HG02884 (cell line): ENCODE measurements around the gene CPN1.
"Not testable (repeated sequence)": the region's sequence is repeated elsewhere in the genome, so short reads cannot be mapped to it uniquely, and the experiment has no call there.

Experiments used
- ATAC-seq: cut with Tn5 transposase; IDR thresholded peaks from one replicate; pipeline ENCODE4 v1.9.1; 2021; ENCODE audit warnings: mild to moderate bottlenecking, moderate library complexity; ENCODE audit not compliant: unreplicated experiment

The CPN1 gene

DNA sequence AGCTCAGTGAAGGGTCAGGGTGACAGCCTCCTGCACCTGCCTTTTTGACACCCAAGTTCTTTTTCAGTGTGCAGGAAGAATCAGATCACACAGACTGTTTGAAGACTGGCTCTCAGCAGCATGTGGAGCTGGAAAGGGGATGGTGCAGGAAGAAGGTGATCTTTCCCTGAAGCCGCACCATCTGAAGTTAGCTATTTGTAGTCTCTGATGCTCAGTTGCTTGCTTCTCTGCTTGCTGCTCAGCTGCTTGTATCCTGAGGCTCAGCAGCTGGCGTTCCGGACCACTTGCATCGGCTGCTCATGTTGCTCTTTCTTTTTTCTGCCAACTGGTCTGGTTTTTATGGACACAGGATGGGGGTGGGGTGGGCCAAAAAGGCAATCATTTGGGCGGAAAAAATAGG lies 56.1 kb downstream of the CPN1 start:
- ATAC-seq: no peak

DNA sequence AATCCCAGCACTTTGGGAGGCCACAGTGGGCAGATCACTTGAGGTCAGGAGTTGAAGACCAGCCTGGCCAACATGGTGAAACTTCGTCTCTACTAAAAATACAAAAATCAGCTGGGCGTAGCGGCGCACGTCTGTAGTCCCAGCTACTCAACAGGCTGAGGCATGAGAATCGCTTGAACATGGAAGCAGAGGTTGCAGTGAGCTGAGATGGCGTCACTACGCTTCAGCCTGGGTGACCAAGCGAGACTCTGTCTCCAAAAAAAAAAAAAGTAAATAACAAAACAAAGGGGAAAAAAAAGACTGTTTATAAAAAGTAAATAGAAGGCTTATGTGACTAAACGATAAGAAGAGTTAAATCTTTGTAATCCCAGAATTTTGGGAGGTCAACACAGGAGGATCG lies 56.9 kb downstream of the CPN1 start:
- no peak for ATAC-seq

DNA sequence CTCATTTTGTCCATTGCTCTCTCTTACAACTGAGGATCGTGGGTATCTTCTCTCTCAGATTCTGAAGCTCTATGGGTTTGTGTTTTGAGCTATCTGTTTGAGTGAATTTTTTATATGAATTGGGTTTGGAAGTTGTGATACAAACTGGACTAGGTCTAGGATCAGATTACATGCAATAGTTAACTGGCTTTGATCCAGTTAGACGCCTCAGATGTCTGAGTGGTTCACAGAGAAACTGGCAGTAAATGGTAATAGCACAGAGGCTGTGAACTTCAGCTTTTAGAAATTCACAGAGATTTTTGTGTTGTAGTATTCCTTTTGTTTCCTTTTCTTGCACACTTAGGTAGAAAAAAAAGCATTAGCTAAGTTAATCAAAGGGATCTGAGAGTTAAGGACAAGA lies 59.3 kb downstream of the CPN1 start:
- no peak for ATAC-seq

DNA sequence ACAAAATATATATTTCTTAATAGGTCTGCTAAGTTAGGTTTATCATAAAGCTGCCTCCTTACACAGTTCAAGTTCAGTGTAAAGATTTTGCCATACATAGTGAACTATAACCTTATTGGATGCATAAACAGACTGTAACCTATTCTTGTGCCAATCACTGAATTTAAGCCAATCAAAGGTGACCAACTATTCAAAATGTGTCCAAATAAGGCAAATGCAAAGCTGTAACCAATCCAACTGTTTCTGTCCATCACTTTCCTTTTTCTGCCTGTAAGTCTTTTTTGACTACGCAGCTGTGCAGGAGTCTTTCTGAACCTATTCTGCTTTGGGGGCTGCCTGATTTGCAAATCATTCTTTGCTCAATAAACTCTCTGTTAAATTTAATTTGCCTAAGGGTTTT lies 60.3 kb downstream of the CPN1 start:
- ATAC-seq: no peak

DNA sequence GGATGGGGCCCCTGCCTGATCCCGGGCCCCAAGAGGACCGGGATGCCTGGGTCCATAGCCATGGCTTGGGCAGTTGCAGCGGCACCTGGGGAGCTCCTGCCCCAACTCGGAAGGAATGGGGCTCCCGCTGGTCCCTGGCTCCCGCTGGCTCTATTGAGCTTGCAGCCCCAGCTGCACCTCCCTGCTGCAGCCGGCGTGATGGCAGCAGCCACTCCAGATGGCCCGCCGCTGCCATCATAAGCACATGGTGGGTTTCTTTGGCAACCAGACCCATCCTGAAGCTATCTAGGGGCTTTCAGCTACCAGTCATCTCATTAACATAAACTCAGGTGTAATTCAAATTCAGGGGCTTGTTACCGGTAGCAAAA lies 60.8 kb downstream of the CPN1 start:
- ATAC-seq: no peak

DNA sequence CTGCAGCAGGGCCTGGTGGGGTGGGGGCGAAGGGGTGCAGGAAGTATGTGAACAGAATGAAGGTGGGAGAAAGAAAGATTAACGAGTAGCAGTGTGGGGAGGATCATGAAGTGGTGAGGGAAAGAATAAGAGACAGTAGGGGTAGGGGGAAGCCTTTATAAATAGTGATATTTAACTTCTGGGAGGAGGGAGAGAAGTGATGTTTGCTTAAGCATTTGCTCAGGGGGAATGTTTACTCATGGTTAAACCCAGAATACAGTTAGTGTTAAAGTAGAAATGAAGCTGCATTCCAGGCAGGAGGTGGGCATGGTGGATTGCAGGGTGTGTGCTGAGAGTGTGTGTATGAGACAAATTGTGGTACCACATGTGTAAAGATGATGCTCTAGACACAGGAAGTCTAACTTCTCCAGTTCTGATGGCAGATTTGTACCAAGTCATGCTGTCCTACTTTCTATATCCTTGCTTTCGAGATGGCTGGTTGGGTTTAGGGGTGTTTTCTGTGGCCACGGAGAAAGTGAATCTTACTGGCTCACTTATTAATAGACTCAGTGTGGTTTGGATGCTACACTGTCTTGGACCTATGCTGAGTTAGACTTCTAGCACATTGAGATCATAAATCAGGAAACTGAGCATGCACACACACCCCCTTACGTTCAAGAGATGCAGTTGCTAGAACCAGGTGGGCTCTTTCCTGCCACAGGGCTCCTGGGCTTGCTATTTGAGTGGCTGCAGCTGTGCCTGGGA lies 61.4 kb downstream of the CPN1 start:
- ATAC-seq: peak; percentile 83

DNA sequence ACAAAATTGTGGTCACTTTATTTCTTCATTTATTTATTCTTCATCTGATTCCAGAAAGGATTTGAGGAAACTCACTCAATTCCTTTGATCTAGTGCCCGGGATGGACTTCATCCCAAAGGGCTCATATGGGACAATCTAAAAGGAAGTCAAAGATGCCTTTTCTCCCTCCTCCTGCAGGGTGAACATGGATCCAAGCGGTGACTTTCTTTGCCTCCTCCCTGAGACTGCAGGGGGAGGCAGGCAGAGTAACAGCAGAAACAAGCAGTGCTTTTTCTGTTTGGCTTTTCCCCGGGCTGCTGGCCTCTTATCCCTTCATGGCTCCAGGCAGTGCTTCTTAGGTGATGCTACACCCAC lies 61.9 kb downstream of the CPN1 start:
- ATAC-seq: no peak

DNA sequence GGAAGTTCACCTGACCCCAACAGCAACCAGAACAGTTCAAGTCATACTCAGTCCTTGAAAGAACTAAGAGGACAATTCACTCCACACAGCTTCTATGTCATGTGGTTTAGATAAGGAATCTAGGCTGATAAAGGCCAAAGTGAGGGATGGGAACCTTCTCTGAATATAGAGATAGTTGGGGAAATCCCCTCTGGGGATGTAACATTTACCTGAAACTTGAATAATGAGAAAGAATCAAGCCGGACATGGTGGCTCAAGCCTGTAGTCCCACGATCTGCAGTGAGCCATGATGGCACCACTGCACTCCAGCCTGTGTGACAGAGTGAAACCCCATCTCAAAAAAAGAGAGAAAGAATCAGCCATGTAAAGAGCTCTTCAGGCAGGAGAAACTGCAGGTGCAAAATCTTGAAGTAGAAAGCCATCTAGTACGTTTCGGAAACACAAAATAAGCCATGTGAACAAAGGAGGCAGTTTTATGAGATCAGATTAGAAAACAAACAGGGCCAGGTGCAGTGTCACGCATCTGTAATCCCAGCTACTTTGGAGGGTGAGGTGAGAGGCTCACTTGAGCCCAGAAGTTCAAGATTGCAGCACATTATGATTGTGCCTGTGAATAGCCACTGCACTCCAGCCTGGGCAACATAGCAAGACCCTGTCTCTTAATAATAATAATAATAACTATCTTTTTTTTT lies 67.5 kb downstream of the CPN1 start:
- ATAC-seq: peak; percentile 64

DNA sequence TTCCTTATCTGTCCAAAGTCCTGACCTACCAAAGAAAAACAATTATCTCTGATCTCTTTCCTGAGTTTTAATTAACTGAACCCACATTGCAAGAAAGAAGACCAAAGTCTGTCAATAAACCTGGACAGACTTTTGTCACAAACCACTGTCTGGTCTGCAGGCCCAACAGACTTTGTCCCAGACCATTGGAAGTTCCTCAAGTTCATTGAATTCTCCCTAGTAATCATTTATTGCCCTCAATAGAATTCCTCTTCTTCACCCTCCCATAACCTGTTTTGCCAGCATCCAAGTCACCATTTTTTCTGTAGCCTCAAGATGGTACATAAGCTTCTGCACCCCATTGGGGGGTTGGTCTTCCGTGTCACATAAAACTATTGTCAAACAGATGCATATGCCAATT lies 68.0 kb downstream of the CPN1 start:
- ATAC-seq: no peak

DNA sequence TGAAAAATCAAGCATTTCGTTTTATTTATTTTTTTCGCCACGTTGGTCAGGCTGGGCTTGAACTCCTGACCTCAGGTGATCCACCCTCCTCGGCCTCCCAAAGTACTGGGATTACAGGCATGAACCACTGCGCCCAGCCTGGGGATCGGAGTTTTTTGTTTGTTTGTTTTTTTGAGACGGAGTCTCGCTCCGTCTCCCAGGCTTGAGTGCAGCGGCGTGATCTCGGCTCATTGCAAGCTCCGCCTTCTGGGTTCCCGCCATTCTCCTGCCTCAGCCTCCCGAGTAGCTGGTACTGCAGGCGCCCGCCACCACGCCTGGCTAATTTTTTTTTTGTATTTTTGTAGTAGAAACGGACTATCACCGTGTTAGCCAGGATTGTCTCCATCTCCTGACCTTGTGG lies 69.8 kb downstream of the CPN1 start:
- not testable (repeated sequence) for ATAC-seq

DNA sequence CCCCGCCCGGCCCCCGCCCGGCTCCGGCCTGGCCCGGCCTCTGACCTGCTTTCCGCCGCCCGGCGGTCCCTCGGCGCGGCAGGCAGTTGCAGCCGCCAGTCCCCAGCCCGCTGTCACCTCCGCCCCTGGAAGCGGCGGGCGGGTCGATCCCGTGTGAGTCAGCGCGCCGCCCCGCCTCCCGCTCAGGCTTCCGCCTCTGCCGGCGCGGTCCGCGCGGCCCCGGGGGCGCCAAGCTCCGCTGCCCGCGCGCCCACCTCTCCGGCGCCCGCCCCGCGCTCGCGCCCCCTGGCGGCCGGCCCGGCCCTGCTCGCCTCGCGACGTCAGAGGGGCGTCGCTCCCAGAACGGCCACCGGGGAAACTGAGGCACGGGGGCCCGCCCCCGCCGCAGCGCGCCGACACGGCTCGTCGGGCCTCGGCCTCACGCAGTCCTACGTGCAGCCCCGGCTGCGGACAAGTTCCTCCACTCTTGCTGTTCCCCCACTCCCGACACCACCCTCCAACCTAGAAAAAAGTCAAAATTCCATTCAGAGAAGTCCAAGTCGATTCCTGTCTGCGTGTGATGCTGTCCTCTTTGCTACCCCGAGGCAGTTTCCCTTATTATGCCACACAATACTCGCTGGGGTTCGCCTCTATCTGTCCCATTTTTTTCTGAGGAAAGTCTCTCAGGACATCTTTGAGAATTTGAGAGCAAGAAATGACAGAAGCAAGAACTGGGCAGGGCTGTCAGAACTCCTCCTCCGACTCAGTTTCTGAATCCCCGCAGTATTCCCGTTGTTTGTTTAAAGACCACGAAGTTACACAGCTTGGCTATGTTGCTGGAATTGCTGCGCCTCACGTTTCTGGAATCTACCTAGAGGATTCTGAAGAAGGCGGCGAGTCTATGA lies 71.6 kb downstream of the CPN1 start, which contains the start of gene DNMBP:
Gene DNMBP (minus strand): TSS at position 155 of the 884 bp plus-strand sequence. CDS start 37,823 bp downstream, outside the sequence.
- peak; percentile 49 for ATAC-seq

DNA sequence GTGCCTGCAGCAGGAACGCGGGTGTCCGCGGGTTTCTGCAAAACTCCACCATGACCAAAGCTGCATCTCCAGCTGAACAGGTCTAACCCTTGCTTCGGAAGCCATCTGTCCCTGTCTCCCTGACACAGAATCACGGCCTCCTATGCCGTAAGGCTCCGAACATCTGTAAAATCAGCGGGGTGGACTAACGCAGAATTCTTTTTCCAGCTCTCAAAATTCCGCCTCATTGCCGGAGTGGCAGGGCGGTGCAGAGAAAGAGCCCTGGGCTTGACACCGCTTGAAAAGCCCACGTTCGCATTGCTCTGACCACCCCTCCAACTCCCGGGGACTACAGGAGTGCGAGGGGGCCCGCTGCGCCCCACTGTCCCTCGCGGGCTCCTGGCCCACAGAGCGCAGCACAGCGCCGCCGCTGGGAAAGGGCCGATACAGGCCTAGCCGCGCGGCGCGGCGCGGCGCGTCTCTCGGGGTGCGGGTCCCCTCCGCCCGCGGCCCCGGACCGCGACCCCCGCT lies 72.3 kb downstream of the CPN1 start:
- ATAC-seq: peak; percentile 37

DNA sequence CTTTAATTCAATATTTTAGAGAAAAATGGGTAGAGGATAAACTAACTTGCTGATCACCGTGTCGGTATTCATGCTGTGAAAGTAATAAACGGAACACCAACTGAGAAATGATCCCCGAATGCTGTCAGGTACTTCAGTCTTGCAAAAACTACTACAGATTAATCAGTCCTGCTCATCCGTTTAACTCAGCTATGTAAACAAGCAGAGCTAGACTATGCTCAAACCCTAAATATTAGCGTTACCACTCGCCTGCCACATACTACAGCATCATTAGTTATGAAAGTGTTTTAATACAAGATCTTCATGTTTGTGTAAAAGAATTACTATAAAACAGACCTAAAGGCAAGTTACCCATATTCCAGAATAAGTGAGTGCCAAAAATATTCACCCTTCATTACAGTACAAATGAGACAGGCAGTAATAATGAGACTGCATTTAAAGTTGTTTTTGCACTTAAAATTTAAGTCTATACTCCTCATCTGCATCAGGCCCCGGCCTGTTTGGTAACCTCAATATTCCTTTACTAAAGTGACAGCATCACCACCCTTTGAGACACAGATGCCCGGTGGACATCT lies 72.9 kb downstream of the CPN1 start:
- no peak for ATAC-seq

DNA sequence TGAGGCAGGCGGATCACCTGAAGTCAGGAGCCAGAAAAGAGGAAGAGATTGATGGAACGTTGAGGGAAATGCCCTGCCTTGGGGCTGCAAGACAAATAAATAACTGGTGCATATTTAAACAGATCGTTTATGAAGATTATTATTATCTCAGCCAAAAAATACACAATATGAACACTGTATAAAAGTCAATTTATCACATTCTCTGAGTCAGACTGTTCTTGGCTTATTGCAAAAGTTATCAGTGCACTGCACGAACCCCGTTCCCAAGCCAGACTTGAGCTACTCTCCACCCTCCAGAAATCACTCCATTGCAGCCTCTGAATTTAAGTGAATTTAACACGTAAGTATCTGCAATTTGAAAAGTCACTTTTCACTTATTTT lies 73.5 kb downstream of the CPN1 start:
- ATAC-seq: no peak

DNA sequence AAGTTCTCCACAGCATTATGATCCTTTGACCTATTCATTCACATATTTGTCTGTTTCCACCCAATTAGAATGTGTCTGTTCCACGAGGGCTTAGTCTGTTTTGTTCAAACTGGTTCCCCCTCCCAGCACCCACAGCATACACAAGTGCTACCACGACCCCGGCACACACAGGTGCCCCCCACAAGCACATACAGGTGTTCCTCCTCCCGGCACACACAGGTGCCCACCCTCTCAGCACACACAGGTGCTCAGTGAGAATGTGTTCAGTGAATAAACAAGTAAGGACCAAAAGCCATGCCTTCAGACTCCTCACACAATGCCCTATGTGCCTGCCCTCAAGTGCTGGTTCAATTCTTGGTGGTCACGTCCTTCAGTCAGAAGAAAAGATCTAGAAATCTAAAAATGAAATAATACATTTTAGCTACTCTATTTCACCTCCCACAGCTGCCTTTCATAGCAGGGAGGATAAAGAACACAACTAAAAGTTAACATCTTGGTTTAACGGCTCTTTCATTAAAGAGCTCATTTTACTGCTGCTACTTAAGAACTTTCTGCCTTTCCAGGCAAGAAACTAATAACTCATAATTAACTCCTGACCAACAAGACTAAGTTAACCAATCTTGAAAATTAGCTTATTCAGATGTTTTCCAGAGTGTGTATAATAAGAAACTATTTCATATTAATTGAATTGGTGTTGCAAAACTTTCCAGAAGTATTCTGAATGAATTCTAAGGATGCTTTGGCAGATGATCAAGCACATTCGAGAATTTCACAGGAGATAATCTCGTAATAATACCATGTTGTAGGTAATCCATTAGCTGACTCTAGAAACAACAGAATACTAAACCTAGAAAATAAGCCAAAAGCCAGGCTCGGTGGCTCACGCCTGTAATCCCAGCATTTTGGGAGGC lies 74.2 kb downstream of the CPN1 start:
- no peak for ATAC-seq

DNA sequence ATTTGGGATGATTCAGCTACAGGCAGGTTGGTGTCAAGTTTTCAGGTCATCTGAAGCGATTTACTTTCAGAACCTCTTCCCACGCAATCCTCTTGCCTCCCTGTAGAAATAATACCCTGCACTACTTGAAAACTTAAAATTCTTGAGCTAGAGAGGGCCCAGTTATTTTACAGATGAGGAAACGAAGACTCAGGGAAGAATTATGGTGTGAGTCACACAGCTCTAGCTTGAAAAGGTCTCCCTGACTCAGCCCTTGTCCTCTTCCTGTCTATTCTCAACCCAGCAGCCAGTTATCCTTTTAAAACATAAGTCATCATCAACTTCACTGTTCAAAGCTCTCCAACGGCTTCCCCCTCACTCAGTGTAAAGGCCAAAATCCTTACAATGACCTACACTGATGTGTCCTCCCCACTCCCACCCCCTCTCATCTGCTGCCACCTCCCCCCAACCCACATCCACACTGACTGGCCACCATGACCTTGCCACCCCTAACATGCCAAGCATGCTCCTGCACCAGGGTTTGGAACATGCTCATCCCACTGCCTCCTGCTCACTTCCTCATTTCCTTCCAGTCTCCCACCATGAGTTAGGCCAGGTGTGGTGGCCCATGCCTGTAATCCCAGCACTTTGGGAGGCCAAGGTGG lies 75.3 kb downstream of the CPN1 start:
- ATAC-seq: no peak

DNA sequence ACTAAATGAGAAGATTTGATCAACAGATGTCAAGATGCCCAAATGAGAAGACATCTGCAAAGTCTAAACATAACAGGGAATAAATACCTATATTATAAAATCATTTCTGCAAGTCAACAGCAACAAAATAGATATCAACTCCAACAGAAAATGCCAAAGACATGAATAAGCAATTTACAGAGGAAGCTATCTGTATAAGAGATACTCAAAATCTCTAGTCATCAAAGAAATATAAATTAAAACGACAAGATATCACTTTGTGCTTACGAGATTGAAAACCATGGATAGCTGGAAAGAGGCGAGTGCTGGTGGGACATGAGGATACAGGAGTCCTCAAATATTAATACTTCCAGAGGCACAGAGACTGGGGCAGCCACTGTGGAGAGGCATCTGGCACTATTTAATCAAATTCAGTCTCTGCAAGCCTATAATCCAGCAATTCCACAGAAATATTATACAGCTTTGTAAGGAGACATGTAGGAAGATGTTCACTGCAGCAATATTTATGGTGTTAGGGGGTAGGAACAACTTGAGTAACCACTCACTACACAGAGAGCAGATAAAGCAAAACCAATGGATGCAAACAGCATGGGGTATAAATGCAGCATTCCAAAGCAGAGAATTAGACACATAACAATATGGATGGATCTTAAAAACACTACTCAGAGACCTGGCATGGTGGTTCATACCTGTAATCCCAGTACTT lies 76.7 kb downstream of the CPN1 start:
- ATAC-seq: no peak

DNA sequence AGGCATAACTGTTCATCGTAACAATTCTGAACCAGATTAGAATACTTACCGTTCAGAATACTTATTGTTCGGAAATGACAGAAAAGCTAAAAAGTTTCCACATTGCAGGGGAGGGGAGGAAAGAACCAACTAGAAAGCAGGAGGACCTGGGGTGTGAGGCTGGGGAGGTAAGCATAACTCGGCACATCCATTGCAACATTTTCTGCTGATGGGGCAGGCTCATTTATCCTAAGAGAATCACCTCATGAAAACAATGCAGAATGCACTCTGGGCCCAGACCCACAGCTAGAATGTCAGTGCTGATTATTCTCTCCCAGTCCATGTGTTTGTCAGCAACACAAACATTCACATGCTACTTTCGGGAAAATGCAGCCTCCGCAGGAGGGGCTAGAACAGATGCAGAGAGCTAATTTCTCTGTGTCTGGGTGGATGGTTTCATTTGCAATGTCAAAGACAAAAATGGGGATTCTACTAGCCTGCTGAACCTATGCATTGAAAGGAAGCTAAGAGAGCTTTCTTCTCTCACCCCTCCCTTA lies 81.5 kb downstream of the CPN1 start:
- no peak for ATAC-seq
